A673 (cell line): ENCODE data around the gene PA2G4.

Experiments used
- EZH2 ChIP-seq: fragments of 200-600 bp; sonication (generic); IDR thresholded peaks from 2 replicates; pipeline ENCODE4 v1.6.1; 2017; ENCODE audit warnings: borderline replicate concordance, low read depth, mild to moderate bottlenecking, mixed read lengths, antibody characterized with exemption, low read length; ENCODE audit not compliant: poor library complexity, severe bottlenecking
- TF ChIP-seq, protein P1 (sequence below): fragments of 300-800, 200-600 bp; sonication (generic); conservative IDR thresholded peaks from 2 replicates; pipeline ENCODE4 v1.5.1; 2017; ENCODE audit warnings: low read depth, mild to moderate bottlenecking, antibody characterized with exemption, low read length, moderate library complexity, mixed read lengths

GRCh38 chr12:56128670-56129205 lies 24.4 kb downstream of the PA2G4 start:
- TF ChIP-seq, protein P1, sequence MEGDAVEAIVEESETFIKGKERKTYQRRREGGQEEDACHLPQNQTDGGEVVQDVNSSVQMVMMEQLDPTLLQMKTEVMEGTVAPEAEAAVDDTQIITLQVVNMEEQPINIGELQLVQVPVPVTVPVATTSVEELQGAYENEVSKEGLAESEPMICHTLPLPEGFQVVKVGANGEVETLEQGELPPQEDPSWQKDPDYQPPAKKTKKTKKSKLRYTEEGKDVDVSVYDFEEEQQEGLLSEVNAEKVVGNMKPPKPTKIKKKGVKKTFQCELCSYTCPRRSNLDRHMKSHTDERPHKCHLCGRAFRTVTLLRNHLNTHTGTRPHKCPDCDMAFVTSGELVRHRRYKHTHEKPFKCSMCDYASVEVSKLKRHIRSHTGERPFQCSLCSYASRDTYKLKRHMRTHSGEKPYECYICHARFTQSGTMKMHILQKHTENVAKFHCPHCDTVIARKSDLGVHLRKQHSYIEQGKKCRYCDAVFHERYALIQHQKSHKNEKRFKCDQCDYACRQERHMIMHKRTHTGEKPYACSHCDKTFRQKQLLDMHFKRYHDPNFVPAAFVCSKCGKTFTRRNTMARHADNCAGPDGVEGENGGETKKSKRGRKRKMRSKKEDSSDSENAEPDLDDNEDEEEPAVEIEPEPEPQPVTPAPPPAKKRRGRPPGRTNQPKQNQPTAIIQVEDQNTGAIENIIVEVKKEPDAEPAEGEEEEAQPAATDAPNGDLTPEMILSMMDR, result no peak
- no peak for TF ChIP-seq EZH2
